GM12864 (cell line): ENCODE results near the gene ERFL.

Experiments
- DNase-seq: peaks from one replicate; pipeline ENCODE4 v3.0.0-alpha.2; 2011; ENCODE audit warnings: low read depth
- H3K4me3 ChIP-seq: 2 replicates; pipeline ENCODE4 v1.5.1; 2011; ENCODE audit warnings: mild to moderate bottlenecking, low read depth, low read length, control low read depth
- TF ChIP-seq, protein P1 (sequence below): IDR thresholded peaks from 2 replicates; pipeline ENCODE4 v1.5.1; 2011; ENCODE audit warnings: low read depth, mild to moderate bottlenecking, moderate library complexity, low read length, control low read depth, inconsistent platforms; ENCODE audit errors: missing control alignments

ERFL gene

DNA sequence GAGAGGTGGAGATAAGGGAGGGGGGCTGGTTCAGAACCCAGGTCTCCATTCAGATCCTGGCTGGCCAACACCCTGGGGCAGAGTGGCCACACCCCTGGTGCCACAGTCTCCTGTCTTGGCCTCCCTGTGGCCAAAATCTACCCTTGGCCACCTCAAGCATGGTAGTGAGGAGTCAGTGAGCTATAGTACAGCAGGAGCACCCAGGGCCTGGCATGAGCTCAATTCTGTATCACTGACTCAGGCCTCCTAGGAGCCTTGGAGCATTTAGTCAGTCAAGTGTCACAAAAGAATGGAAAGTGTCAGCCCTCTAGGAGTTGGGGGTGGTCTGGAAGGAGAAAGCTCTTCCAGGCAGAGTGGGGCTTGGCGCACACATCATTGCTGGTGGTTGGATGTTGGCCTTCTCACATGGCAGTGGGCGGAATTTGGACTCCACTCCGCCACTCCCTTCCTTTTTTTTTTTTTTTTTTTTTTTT, 57.8 kb downstream of the ERFL start:
- H3K4me3 ChIP-seq = no peak overlapping the region
- DNase-seq = no peak
- TF ChIP-seq, protein P1, sequence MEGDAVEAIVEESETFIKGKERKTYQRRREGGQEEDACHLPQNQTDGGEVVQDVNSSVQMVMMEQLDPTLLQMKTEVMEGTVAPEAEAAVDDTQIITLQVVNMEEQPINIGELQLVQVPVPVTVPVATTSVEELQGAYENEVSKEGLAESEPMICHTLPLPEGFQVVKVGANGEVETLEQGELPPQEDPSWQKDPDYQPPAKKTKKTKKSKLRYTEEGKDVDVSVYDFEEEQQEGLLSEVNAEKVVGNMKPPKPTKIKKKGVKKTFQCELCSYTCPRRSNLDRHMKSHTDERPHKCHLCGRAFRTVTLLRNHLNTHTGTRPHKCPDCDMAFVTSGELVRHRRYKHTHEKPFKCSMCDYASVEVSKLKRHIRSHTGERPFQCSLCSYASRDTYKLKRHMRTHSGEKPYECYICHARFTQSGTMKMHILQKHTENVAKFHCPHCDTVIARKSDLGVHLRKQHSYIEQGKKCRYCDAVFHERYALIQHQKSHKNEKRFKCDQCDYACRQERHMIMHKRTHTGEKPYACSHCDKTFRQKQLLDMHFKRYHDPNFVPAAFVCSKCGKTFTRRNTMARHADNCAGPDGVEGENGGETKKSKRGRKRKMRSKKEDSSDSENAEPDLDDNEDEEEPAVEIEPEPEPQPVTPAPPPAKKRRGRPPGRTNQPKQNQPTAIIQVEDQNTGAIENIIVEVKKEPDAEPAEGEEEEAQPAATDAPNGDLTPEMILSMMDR = no peak

DNA sequence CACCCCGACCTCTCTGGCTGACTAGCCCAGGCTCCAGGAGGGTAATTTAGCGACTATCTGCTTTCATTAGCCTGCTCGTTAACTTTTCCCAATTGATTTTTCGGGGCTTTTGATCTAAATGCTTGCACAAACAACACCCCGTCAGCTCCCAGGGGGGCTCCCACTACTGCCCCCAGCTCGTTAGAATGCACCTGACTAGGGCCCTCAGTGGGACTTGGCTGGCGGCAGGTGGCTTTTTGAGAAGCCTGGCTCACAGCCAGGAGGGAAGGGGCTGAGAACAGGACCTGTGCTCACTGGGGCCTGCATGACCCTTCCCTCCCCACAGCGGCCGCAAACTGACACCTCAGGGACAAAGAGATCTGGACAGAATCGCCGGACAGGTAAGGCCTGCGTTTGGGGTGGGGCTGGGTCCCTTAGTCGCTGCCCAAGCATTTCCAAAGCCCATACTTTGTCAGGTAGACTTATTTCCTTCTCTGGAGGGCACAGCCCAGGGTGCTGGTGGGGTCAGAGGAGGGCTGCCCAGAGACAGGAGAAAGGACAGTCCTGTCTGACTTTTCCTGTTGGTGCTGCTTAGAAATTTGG, 58.8 kb downstream of the ERFL start:
- no peak for DNase-seq
- TF ChIP-seq, protein P1 = no peak
- no peak overlapping the region for H3K4me3 ChIP-seq

DNA sequence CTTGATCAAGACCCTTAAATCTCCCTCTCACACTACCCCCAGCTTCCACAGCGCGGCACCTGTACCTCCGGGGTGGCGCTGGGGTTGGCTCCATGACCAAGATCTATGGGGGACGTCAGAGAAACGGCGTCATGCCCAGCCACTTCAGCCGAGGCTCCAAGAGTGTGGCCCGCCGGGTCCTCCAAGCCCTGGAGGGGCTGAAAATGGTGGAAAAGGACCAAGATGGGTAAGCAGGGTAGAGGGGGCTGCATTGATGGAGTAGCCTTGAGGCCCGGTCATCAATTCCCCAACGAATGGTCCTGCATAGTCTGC, 59.3 kb downstream of the ERFL start:
- no peak for DNase-seq
- TF ChIP-seq, protein P1 = no peak
- no peak overlapping the region for H3K4me3 ChIP-seq

DNA sequence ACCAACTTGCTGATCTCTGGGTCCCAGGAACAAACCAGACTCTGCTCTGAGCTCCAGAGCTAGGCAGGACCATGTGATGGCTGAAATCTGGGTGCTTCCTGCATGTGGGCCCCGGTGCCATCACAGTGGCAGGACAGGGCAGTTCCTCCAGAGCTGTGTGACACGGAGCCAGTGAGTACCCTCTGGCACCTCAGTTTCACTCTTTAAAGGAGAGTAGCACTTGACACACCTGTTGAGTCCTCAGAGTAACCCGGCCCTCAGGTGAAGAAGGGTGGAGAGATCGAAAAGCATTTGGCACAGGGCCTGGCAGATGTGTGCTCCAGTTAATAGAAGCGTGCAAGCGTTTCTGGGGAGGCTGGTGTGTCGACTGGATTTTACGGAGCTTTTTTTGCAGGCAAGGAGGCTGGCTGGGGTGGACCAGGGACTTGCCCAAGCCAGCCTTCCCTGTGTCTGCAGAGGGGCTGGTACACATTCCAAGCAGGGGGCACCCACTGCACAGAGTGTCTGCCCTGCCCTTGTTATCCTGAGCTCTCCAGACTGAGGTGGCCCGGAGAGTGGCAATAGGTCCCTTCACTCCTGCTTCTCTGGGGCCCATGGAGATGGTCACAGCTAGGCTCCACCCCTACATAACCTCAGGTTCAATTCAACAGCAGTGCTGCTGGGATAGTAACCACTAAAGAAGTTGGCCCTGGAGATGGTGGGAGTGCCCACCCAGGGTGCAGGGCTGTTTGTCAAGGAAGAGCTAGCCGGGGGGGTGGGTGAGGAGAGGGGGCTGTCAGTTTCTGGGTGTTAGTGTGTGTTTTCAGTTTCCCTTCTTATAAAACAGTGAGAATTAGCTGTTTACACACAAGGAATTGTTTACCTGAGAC, 59.9 kb downstream of the ERFL start:
- DNase-seq = no peak
- TF ChIP-seq, protein P1 = no peak
- no peak overlapping the region for H3K4me3 ChIP-seq

DNA sequence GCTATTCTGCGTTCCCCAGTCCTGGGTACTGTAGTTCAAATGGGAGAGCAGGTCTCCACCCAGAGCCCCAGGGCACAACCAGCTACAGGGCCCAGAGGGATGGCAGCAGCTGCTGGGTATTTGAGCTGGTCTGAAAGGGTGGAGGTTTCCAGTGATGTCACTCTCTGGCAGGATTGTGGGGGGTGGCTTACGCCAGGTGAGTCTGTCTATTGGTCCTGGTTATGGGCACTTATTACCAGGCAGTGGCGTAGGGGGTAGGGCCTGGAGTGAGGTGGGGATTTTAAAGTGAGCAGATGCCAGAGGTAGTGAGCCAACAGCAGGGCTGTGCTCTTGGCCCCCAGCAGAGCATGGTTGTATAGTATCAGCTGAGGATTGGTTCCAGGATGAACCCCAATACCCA, 62.0 kb downstream of the ERFL start:
- TF ChIP-seq, protein P1 = no peak
- no peak for DNase-seq
- no peak overlapping the region; the same call in 1 of the 2 replicates for H3K4me3 ChIP-seq

DNA sequence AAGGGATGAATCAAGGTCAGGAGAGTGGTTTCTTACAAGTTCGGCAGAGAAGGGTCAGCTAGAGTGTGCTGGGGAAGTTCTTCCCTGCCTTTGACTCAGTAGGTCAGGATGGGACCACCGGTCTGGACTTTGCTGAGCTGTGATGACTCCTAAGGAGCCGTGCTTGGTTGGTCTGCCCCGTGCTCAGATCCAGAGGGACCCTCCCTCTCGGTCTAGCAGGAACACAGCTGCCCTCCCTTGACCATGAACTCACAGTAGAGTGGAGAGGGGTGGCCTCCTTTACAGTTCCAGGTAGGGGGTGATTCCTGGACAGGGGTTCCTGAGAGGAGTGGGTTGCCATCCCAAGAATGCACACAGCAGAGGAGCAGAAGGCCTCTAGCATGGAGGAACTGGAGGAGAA, 63.9 kb downstream of the ERFL start:
- TF ChIP-seq, protein P1 = no peak
- H3K4me3 ChIP-seq = peak overlapping the region; percentile 5
- no peak for DNase-seq
